ENCODE data around the gene IFIH1. TPM values are rescaled to one million over a fixed set of nuclear protein-coding genes. Genes with fewer than 3 reads are reported as not detected.

The IFIH1 gene
- total RNA-seq, 4 donors from 2014 or later, result 7.9 to 15.8 (median 8.7) TPM

- 65 to 76% methylated on average over 2 of the region's 2 CpGs for WGBS, 2 donors
- no peak for DNase-seq (ENCODE audit: low spot score in 2 of 2)
- TF ChIP-seq CTCF (IDR thresholded peaks at IDR 0.05) (no peak), POLR2A (IDR thresholded peaks at IDR 0.05) (no peak)
- intact Hi-C loops (cut with DNase I; ENCODE audit: low total_unique reads), result no loop called here
- no peak overlapping the region for H3K4me3 ChIP-seq (ENCODE audit: low read depth, poor library complexity, severe bottlenecking)
Observed at GRCh38 chr2:162342841-162343240, 24.4 kb upstream of the IFIH1 start.

- 37 to 43% methylated on average over 3 of the region's 3 CpGs for whole genome bisulfite sequencing, 2 donors
- TF ChIP-seq CTCF (IDR thresholded peaks at IDR 0.05) (no peak), POLR2A (IDR thresholded peaks at IDR 0.05) (no peak)
- H3K4me3 ChIP-seq (ENCODE audit: low read depth, poor library complexity, severe bottlenecking), result no peak overlapping the region
- intact Hi-C loops (cut with DNase I; ENCODE audit: low total_unique reads), result no loop called here
- no peak for DNase-seq (ENCODE audit: low spot score in 2 of 2)
Observed at GRCh38 chr2:162342321-162342720, 23.8 kb upstream of the IFIH1 start.

GRCh38 chr2:162340822-162341221, 22.3 kb upstream of the IFIH1 start:
- DNase-seq (ENCODE audit: low spot score in 2 of 2), result no peak
- TF ChIP-seq CTCF (IDR thresholded peaks at IDR 0.05), result no peak
- no peak for TF ChIP-seq POLR2A (IDR thresholded peaks at IDR 0.05)
- H3K4me3 ChIP-seq (ENCODE audit: low read depth, poor library complexity, severe bottlenecking), result no peak overlapping the region
- intact Hi-C loops (cut with DNase I; ENCODE audit: low total_unique reads), result no loop called here

- WGBS, 2 donors, result 78 to 80% methylated on average over 2 of the region's 2 CpGs
- intact Hi-C loops (cut with DNase I; ENCODE audit: low total_unique reads), result no loop called here
- no peak for DNase-seq (ENCODE audit: low spot score in 2 of 2)
- H3K4me3 ChIP-seq (ENCODE audit: low read depth, poor library complexity, severe bottlenecking), result no peak overlapping the region
- no peak for TF ChIP-seq CTCF (IDR thresholded peaks at IDR 0.05)
- no peak for TF ChIP-seq POLR2A (IDR thresholded peaks at IDR 0.05)
Observed at GRCh38 chr2:162337868-162338267, 19.4 kb upstream of the IFIH1 start.

GRCh38 chr2:162333968-162334367, 15.5 kb upstream of the IFIH1 start:
- no peak for DNase-seq (ENCODE audit: low spot score in 2 of 2)
- no peak overlapping the region for H3K4me3 ChIP-seq (ENCODE audit: low read depth, poor library complexity, severe bottlenecking)
- intact Hi-C loops (cut with DNase I; ENCODE audit: low total_unique reads), result no loop called here
- TF ChIP-seq POLR2A (IDR thresholded peaks at IDR 0.05) (no peak), CTCF (IDR thresholded peaks at IDR 0.05) (no peak)
- WGBS, 2 donors, result 36 to 39% methylated on average over 3 of the region's 3 CpGs

- H3K4me3 ChIP-seq (ENCODE audit: low read depth, poor library complexity, severe bottlenecking), result no peak overlapping the region
- TF ChIP-seq POLR2A (IDR thresholded peaks at IDR 0.05) (no peak), CTCF (IDR thresholded peaks at IDR 0.05) (no peak)
- WGBS, 2 donors, result 94 to 97% methylated on average over 1 of the region's 1 CpG
- intact Hi-C loops (cut with DNase I; ENCODE audit: low total_unique reads), result no loop called here
- no peak for DNase-seq (ENCODE audit: low spot score in 2 of 2)
Observed at GRCh38 chr2:162330881-162331280, 12.4 kb upstream of the IFIH1 start.
